Measurements from ENCODE around the gene C9orf78.

DNA sequence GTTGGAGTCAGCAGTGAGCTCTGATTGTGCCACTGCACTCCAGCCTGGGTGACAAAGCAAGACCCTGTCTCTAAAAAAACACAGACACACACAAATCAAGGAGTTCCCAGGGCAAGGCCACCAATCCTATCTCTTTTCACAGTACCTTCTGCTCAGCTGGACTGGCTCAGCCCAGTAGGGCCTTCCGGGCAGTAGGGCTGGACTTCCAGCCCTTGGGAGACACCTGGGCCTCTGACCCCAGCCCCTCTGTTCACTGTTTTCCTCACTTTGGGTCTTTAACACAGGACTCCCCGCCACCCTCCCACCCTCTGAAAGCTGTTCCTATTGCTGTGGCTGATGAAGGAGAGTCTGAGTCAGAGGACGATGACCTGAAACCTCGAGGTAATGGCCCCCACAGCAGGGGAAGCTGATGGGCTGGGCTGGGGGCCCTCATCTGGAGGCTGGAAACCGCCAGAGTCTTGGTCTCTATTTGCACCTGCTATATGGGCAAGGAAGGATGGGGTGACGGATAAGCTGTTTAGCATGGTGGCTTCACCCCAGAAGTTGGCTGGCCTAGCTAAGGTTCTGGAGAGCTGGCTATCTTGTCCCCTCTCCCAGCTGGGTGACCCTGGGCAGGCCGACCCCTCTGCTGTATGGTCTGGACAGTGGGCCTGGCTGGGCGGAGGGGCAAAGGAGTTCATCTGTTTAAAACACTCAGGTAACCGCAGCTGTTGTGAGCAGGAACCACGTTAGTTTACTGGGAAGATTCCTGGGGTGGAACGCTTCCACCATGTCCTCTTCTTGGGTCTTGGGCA is 25.8 kb upstream of the C9orf78 start:
- TF ChIP-seq, protein P1, sequence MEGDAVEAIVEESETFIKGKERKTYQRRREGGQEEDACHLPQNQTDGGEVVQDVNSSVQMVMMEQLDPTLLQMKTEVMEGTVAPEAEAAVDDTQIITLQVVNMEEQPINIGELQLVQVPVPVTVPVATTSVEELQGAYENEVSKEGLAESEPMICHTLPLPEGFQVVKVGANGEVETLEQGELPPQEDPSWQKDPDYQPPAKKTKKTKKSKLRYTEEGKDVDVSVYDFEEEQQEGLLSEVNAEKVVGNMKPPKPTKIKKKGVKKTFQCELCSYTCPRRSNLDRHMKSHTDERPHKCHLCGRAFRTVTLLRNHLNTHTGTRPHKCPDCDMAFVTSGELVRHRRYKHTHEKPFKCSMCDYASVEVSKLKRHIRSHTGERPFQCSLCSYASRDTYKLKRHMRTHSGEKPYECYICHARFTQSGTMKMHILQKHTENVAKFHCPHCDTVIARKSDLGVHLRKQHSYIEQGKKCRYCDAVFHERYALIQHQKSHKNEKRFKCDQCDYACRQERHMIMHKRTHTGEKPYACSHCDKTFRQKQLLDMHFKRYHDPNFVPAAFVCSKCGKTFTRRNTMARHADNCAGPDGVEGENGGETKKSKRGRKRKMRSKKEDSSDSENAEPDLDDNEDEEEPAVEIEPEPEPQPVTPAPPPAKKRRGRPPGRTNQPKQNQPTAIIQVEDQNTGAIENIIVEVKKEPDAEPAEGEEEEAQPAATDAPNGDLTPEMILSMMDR (conservative IDR thresholded peaks at IDR 0.05; ENCODE audit: low read depth, low read length): no peak
- no peak for TF ChIP-seq EZH2 (IDR thresholded peaks at IDR 0.05; ENCODE audit: low read length, unreplicated experiment)

Measured in PC-3 (cell line).